Left lung (tissue), 10 donors: ENCODE results near the gene TMEM233. TPM values are rescaled to one million over a fixed set of nuclear protein-coding genes. Genes with fewer than 3 reads are reported as not detected.

Experiments
- ATAC-seq: fragments of 200-7000 bp; cut with Tn5 transposase; one replicate; pipeline ENCODE4 v1.9.1; 2020; ENCODE audit warnings: moderate library complexity
- DNase-seq, 4 donors: peaks; one replicate each; pipeline ENCODE4 v3.0.0-alpha.2; 2013 to 2020
- H3K27ac ChIP-seq, 2 donors: fragments of 200-600 bp; sonication (generic) in 1 of 2; one replicate each; pipeline versions ENCODE4 v1.5.0 to v1.8.0; 2020 to 2021
- H3K27me3 ChIP-seq, 2 donors: fragments of 200-600 bp; sonication (generic) in 1 of 2; one replicate each; pipeline versions ENCODE4 v1.5.0 to v1.8.0; 2020 to 2021
- H3K36me3 ChIP-seq, 2 donors: fragments of 200-600 bp; sonication (generic) in 1 of 2; one replicate each; pipeline versions ENCODE4 v1.5.0 to v1.8.0; 2020 to 2021
- H3K4me1 ChIP-seq, 2 donors: fragments of 200-600 bp; one replicate each; pipeline ENCODE4 v1.8.0; 2021
- H3K4me3 ChIP-seq, 2 donors: fragments of 200-600 bp; sonication (generic) in 1 of 2; one replicate each; pipeline versions ENCODE4 v1.5.0 to v1.8.0; 2020 to 2021; ENCODE audit warnings: mild to moderate bottlenecking in 1 of 2
- H3K9me3 ChIP-seq, 2 donors: fragments of 200-600 bp; sonication (generic) in 1 of 2; one replicate each; pipeline versions ENCODE4 v1.5.0 to v1.8.0; 2020 to 2021
- CTCF ChIP-seq, 2 donors: fragments of 200-600 bp; sonication (generic) in 1 of 2; IDR thresholded peaks; one replicate each; pipeline versions ENCODE4 v1.5.0 to v1.8.0; 2021; ENCODE audit warnings: antibody characterized with exemption in 2 of 2
- intact Hi-C, 2 donors: fragments of 100-400 bp; cut with DNase I; formaldehyde crosslinking; loops; one replicate each; pipeline versions ENCODE4 v1.11.2 to v1.14.2; 2022
- polyA plus RNA-seq, 6 donors: library from polyadenylated mRNA; unstranded; fragments of 120-200 nt; gene quantifications; one replicate each; pipeline ENCODE4 v1.2.1, GENCODE V29; 2013; ENCODE audit not compliant: insufficient read length in 6 of 6
- total RNA-seq, 2 donors: library from RNA; stranded (reverse); fragmentation: NEBNext Ultra II Directional; extraction: Animal tissue kit (Norgen Biotek cat#: 25700); gene quantifications; one replicate each; pipeline ENCODE4 v1.2.1, GENCODE V29; 2021
- donor health status: DM: no; HTN: yes; CAD: no.
- donor health status: DM: no; HTN: no; CAD: no.

Gene TMEM233
- total and polyA plus RNA-seq, 8 donors: 0.79 to 2.7 (median 1.5) TPM

- intact Hi-C loops: no loop called here
- H3K4me1 ChIP-seq: no peaks in the 10 kb centered on the region
- TF ChIP-seq CTCF (IDR thresholded peaks at IDR 0.05): no peak
- H3K4me3 ChIP-seq: no peak overlapping the region
- H3K36me3 ChIP-seq: no peaks in the 10 kb centered on the region
- ATAC-seq (no peak), DNase-seq (no peak)
- H3K27me3 ChIP-seq: no peaks in the 10 kb centered on the region
- H3K27ac ChIP-seq: no peak overlapping the region
- H3K9me3 ChIP-seq: no peaks in the 10 kb centered on the region
Measured at GRCh38 chr12:119556854-119557253, 36.7 kb upstream of the TMEM233 start.

GRCh38 chr12:119565404-119565803 is 28.2 kb upstream of the TMEM233 start:
- TF ChIP-seq CTCF (IDR thresholded peaks at IDR 0.05): no peak
- H3K4me1 ChIP-seq: no peaks in the 10 kb centered on the region
- H3K4me3 ChIP-seq: no peak overlapping the region
- no peaks in the 10 kb centered on the region for H3K27me3 ChIP-seq
- DNase-seq (no peak), ATAC-seq (no peak)
- intact Hi-C loops: no loop called here
- H3K27ac ChIP-seq: no peak overlapping the region
- no peaks in the 10 kb centered on the region for H3K36me3 ChIP-seq
- H3K9me3 ChIP-seq: no peaks in the 10 kb centered on the region

- Histone ChIP-seq H3K9me3 (no peaks in the 10 kb centered on the region), H3K36me3 (no peaks in the 10 kb centered on the region), H3K4me1 (no peaks in the 10 kb centered on the region), H3K27ac (no peak overlapping the region), H3K27me3 (no peaks in the 10 kb centered on the region), H3K4me3 (no peak overlapping the region)
- TF ChIP-seq CTCF (IDR thresholded peaks at IDR 0.05): no peak
- ATAC-seq: no peak
- intact Hi-C loops: no loop called here
- DNase-seq: no peak
Measured at GRCh38 chr12:119570771-119571170, 22.8 kb upstream of the TMEM233 start.

- no peak for DNase-seq
- H3K27ac ChIP-seq: no peak overlapping the region
- TF ChIP-seq CTCF (IDR thresholded peaks at IDR 0.05): no peak
- H3K4me3 ChIP-seq: no peak overlapping the region
- no peaks in the 10 kb centered on the region for H3K36me3 ChIP-seq
- H3K9me3 ChIP-seq: no peaks in the 10 kb centered on the region
- H3K4me1 ChIP-seq: no peaks in the 10 kb centered on the region
- H3K27me3 ChIP-seq: no peaks in the 10 kb centered on the region
- intact Hi-C loops: no loop called here
- ATAC-seq: no peak
Measured at GRCh38 chr12:119573086-119573485, 20.5 kb upstream of the TMEM233 start.

GRCh38 chr12:119574255-119574654 is 19.3 kb upstream of the TMEM233 start:
- Histone ChIP-seq H3K4me3 (no peak overlapping the region), H3K27ac (no peak overlapping the region), H3K36me3 (no peaks in the 10 kb centered on the region), H3K9me3 (no peaks in the 10 kb centered on the region), H3K4me1 (no peaks in the 10 kb centered on the region), H3K27me3 (no peaks in the 10 kb centered on the region)
- TF ChIP-seq CTCF (IDR thresholded peaks at IDR 0.05): no peak
- ATAC-seq (no peak), DNase-seq (no peak)
- intact Hi-C loops: no loop called here
